D721Med (cell line): ENCODE data around the gene TTBK2.
"Not testable (repeated sequence)": the region's sequence is repeated elsewhere in the genome, so short reads cannot be mapped to it uniquely, and the experiment has no call there.

Experiments used
- DNase-seq: peaks from one replicate; pipeline ENCODE4 v3.0.0; 2011; ENCODE audit warnings: low spot score; ENCODE audit not compliant: insufficient read length
- FAIRE-seq: peaks from 2 replicates; lab custom pipeline; 2011; peaks lifted over from hg19 to GRCh38; lab: Jason Lieb, UNC
- TF ChIP-seq, protein P1 (sequence below): IDR thresholded peaks from 2 replicates; pipeline ENCODE4 v1.5.1; 2012; ENCODE audit warnings: mild to moderate bottlenecking, control low read depth; ENCODE audit not compliant: insufficient read depth; ENCODE audit errors: missing control alignments

Gene TTBK2

DNA sequence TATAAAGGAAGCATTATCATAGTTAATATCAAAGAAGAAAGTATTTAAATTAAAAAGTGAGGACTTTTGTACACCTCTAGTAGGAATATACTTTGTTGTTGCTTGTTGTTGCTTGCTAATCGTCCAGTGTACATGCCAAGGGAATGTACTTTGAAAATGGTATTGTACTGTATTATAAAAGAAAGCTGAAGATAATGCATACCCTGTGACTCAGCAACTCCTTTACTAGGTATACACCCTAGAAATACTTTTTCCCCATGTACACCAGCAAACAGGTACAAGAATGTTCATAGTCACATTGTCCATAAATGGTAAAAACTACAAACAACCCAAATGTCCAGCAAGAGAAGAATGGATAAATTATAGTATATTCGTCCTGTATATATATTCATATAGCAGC, 12.0 kb downstream of the TTBK2 start:
- no peak for FAIRE-seq
- no peak for DNase-seq
- TF ChIP-seq, protein P1, sequence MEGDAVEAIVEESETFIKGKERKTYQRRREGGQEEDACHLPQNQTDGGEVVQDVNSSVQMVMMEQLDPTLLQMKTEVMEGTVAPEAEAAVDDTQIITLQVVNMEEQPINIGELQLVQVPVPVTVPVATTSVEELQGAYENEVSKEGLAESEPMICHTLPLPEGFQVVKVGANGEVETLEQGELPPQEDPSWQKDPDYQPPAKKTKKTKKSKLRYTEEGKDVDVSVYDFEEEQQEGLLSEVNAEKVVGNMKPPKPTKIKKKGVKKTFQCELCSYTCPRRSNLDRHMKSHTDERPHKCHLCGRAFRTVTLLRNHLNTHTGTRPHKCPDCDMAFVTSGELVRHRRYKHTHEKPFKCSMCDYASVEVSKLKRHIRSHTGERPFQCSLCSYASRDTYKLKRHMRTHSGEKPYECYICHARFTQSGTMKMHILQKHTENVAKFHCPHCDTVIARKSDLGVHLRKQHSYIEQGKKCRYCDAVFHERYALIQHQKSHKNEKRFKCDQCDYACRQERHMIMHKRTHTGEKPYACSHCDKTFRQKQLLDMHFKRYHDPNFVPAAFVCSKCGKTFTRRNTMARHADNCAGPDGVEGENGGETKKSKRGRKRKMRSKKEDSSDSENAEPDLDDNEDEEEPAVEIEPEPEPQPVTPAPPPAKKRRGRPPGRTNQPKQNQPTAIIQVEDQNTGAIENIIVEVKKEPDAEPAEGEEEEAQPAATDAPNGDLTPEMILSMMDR, result no peak

DNA sequence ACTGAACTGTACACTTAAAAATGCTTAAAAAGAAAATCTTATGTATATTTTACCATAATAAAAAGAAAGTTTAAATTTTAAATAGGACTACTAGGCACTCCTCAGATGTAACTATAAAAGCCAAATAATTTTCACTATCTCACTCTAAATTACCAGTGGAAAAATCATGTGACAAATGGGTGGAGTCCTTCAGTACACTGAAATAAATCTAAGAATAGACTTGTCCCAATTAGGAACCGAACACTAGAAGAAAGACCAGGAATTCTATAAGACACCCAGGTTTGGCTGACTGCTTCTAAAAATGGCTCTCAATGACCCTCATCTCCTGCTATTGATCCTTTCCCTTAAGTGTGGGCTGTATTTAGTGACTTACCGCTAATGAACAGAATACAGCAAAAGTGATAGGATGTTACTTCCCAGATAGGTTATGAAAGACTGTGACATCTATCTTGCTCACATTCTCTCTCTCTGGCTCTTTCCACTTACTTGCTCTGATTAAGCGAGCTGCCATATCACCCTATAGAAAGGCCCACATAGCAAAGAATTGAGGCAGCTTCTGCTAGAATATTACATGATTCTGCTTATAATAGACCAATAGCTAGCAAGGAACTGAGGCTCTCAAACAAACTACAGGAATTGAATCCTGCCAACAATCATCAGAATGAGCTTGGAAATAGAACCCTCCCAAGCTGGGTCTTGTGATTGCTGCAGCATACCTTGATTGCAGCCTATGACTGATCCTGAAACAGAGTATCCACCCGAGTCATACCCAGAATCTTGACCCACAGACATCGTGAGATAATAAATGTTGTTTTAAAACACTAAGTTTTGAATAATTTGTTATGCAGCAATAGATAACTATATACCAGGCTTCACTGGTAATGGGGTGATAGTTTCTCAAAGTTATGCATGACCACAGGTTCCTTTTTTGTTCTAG, 16.9 kb downstream of the TTBK2 start:
- FAIRE-seq (no peak), DNase-seq (no peak)
- TF ChIP-seq, protein P1, result no peak

DNA sequence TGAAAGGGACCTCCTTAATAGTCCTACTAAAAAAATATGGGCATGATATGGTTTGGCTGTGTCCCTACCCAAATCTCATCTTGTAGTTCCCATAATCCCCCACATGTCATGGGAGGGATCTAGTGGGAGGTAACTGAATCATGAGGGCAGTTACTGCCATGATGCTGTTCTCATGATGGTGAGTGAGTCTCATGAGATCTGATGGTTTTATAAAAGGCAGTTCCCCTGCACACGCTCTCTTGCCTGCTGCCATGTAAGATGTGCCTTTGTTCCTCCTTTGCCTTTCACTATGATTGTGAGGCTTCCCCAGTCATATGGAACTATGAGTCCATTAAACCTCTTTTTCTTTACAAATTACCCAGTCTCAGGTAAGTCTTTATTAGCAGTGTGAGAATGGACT, 26.7 kb downstream of the TTBK2 start:
- DNase-seq, FAIRE-seq: not testable (repeated sequence)

DNA sequence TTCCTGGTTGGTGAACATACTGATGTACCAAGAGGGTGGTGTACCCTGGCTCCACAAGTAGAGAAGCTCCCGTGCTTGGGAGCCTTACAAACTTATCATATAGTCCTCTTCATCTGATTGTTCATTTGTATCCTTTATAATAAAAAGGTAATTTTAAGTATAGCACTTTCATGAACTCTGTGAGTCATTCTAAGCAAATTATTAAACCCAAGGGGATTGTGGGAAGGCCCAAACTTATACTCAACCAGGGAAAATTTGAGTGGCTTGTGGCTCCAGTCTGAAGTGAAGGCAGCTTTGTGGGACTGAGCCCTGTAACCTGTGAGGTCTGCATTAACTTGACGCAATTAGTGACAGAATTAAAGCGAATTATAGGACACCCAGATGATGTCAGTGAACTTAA, 29.0 kb downstream of the TTBK2 start:
- TF ChIP-seq, protein P1, result no peak
- no peak for DNase-seq
- FAIRE-seq, result no peak

DNA sequence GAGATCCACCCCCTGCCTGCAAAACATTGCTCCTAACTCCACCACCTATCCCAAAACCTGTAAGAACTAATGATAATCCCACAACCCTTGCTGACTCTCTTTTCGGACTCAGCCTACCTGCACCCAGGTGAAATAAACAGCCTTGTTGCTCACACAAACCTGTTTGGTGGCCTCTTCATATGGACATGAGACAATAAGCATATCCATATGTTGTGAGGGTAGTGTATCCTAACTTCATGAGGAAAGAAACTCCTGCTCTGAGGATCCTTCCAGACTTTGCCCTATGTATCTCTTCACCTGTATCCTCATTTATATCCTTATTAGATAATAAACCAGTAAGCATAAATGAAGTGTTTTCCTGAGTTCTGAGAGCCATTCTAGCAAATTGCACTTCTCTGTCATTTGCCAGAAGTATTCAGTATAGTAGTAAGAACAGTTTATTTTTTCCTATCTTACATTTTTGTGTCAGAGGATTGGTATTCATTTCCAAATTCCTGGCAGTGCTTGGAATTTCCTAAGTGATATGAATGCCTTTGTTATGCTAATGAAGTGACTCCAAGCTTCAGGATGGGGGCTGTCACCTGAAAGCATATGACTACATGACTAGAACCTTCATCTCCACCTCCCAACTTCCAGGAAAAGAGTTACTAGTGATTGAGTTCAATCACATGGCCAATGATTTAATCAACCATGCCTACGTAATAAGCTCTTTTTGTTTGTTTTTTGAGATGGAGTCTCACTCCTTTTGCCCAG, 30.2 kb downstream of the TTBK2 start:
- DNase-seq, result no peak
- TF ChIP-seq, protein P1, result no peak
- FAIRE-seq, result no peak

DNA sequence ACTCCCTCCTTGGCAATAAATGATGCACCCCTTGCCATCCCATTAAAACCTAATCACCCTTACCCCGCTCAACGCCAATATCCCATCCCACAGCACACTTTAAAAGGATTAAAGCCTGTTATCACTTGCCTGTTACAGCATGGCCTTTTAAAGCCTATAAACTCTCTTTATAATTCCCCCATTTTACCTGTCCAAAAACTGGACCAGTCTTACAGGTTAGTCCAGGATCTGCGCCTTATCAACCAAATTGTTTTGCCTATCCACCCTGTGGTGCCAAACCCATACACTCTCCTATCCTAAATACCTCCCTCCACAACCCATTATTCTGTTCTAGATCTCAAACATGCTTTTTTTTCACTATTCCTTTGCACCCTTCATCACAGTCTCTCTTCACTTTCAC, 33.2 kb downstream of the TTBK2 start:
- FAIRE-seq, DNase-seq: not testable (repeated sequence)

DNA sequence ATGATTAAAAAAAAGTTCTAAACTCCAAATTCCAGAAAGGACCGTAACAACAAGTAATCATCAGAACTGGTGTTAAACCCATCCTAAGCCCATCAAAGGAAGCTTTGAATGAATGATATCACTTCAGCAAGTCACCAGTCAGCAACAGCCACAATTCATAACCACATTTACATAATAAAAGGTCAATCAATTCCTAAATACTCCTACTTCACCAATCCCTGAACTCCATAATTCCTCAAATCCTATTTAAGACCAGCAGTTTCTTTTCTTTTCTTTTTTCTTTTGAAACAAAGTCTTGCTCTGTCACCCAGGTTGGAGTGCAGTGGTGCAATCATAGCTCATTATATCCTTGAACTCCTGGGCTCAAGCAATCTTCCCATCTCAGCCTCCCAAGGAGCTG, 40.5 kb downstream of the TTBK2 start:
- DNase-seq (no peak), FAIRE-seq (no peak)
- TF ChIP-seq, protein P1, result no peak

DNA sequence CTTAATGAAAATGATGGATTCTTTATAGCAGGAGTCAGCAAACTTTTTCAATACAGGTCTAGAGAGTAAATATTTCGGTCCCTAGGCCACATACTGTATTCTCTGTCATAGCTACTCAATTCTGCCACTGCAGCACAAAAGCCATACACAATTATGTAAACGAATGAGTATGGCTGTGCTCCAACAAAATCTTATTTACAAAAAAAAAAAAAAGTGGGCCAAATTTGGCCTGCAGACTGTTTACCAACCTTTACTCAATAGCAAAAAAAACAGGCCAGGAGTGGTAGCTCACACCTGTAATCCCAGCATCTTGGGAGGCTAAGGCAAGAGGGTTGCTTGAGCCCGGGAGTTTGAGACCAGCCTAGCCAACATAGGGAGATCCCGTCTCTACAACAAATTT, 41.1 kb downstream of the TTBK2 start:
- DNase-seq (no peak), FAIRE-seq (no peak)
- TF ChIP-seq, protein P1, result no peak
